Stomach (tissue), 9 donors: ENCODE data around the gene SRP54. TPM values are rescaled to one million over a fixed set of nuclear protein-coding genes. Genes with fewer than 3 reads are reported as not detected.

ENCODE experiments used
- DNase-seq, 2 donors: peaks; one replicate each; pipeline versions ENCODE4 v3.0.0 to v3.0.0-alpha.2; 2013 to 2019
- H3K27ac ChIP-seq, 5 donors: fragments of 200-600 bp in 4 of 5; sonication (generic) in 4 of 5; one replicate each; pipeline ENCODE4 v1.5.1; 2013 to 2019; ENCODE audit warnings: mild to moderate bottlenecking in 1 of 5, moderate library complexity in 1 of 5
- H3K27me3 ChIP-seq, 3 donors: fragments of 200-600 bp; sonication (generic); one replicate each; pipeline ENCODE4 v1.5.1; 2017 to 2019; ENCODE audit warnings: mixed run types in 1 of 3
- H3K36me3 ChIP-seq, 4 donors: fragments of 200-600 bp; sonication (generic); 1 replicate in 3 of 4; 2 replicates in 1 of 4; pipeline ENCODE4 v1.5.1; 2016 to 2019
- H3K4me1 ChIP-seq, 4 donors: fragments of 200-600 bp; sonication (generic); one replicate each; pipeline ENCODE4 v1.5.1; 2016 to 2019
- H3K4me3 ChIP-seq, 4 donors: fragments of 200-600 bp; sonication (generic) in 3 of 4; one replicate each; pipeline ENCODE4 v1.5.1; 2016 to 2019; ENCODE audit warnings: mild to moderate bottlenecking in 1 of 4
- H3K9me3 ChIP-seq, 4 donors: fragments of 200-600 bp; sonication (generic); one replicate each; pipeline ENCODE4 v1.5.1; 2016 to 2019
- EP300 ChIP-seq: sonication (generic); formaldehyde crosslinking; IDR thresholded peaks from one replicate; pipeline ENCODE4 v1.6.1; 2017; ENCODE audit warnings: antibody characterized with exemption
- POLR2A ChIP-seq, 4 donors: fragments of 450-650 bp; IDR thresholded peaks; one replicate each; pipeline ENCODE4 v1.6.1; 2016; ENCODE audit warnings: antibody characterized with exemption in 4 of 4, control low read depth in 2 of 4, mild to moderate bottlenecking in 1 of 4, moderate library complexity in 1 of 4
- POLR2AphosphoS5 ChIP-seq, 3 donors: sonication (generic); formaldehyde crosslinking; IDR thresholded peaks; one replicate each; pipeline ENCODE4 v1.6.1; 2016; ENCODE audit warnings: antibody characterized with exemption in 3 of 3
- WGBS, 5 donors: extraction: QIAGEN DNeasy Blood & Tissue Kit in 3 of 5; methylation state at CpG; one replicate each; pipeline versions ENCODE4 v1.1.5 to v1.1.7; 2013 to 2018; 5-methylcytosine and 5-hydroxymethylcytosine counted together
- intact Hi-C: fragments of 100-400 bp; cut with DNase I; formaldehyde crosslinking; loops from one replicate; pipeline ENCODE4 v1.15.1; 2023; ENCODE audit warnings: low total_unique reads
- polyA plus RNA-seq, 3 donors: library from polyadenylated mRNA; stranded (reverse); fragments of 200-250 nt; gene quantifications; one replicate each; pipeline ENCODE4 v1.2.3, GENCODE V29; 2013
- total RNA-seq, 5 donors: library from RNA; depleted of rRNA; stranded (reverse); fragments of >200 nt; gene quantifications; one replicate each; pipeline versions ENCODE4 v1.1.0 to v1.2.3, GENCODE V29; 2014 to 2016
- TF ChIP-seq, protein P1 (sequence below), 7 experiments: fragments of 450-650 bp in 4 of 7; fragments of 200-600 bp in 3 of 7; sonication (generic) in 3 of 7; IDR thresholded peaks; one replicate each; pipeline ENCODE4 v1.5.1; 2016 to 2019; ENCODE audit warnings: antibody characterized with exemption in 7 of 7, control low read depth in 2 of 7, mild to moderate bottlenecking in 1 of 7
- donor health status: healthy with polysubstance abuse.
- donor health status: Bipolar disorder and iron deficiency.
- donor health status: healthy.

SRP54 gene
- total and polyA plus RNA-seq, 8 donors, result 12.9 to 111 (median 23.7) TPM

DNA sequence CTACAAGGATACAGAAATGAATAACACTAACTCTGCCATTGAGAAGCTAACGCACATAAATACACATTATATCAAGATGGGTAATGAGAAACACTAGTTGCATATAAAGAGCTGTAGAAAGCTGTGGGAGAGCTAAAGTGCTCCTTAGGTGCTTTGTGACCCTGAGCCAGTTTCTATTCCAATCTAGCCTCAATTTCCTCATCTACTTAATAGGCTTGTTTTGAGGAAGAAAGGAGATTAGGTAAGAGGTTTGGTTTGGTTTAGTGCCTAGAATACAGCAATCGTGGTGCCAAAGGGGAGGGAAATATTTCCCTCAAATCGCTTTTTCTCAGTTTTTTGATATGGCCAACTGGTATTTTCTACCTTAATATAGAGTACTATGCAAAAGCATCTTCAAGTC is 994 bp downstream of the SRP54 start:
- Histone ChIP-seq H3K4me3 (peak overlapping the region; percentile 68 to 82 (median 75)), H3K4me1 (peaks cover 23 to 66% (median 46%) of the 10 kb centered on the region in 4 donors), H3K27me3 (no peaks in the 10 kb centered on the region), H3K27ac (peak overlapping the region in 4 of 5 donors; percentile 94 to 99 (median 97)), H3K36me3 (no peaks in the 10 kb centered on the region), H3K9me3 (no peaks in the 10 kb centered on the region)
- 18 to 32% (median 26%) methylated on average over 3 of the region's 3 CpGs for WGBS, 5 donors
- intact Hi-C loops, result no loop called here
- DNase-seq, result peak in 1 of 2 donors; percentile 6
- TF ChIP-seq, protein P1, sequence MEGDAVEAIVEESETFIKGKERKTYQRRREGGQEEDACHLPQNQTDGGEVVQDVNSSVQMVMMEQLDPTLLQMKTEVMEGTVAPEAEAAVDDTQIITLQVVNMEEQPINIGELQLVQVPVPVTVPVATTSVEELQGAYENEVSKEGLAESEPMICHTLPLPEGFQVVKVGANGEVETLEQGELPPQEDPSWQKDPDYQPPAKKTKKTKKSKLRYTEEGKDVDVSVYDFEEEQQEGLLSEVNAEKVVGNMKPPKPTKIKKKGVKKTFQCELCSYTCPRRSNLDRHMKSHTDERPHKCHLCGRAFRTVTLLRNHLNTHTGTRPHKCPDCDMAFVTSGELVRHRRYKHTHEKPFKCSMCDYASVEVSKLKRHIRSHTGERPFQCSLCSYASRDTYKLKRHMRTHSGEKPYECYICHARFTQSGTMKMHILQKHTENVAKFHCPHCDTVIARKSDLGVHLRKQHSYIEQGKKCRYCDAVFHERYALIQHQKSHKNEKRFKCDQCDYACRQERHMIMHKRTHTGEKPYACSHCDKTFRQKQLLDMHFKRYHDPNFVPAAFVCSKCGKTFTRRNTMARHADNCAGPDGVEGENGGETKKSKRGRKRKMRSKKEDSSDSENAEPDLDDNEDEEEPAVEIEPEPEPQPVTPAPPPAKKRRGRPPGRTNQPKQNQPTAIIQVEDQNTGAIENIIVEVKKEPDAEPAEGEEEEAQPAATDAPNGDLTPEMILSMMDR (IDR thresholded peaks at IDR 0.05), result no peak
- TF ChIP-seq POLR2AphosphoS5 (IDR thresholded peaks at IDR 0.05), result no peak
- TF ChIP-seq POLR2A (IDR thresholded peaks at IDR 0.05), result no peak
- no peak for TF ChIP-seq EP300

DNA sequence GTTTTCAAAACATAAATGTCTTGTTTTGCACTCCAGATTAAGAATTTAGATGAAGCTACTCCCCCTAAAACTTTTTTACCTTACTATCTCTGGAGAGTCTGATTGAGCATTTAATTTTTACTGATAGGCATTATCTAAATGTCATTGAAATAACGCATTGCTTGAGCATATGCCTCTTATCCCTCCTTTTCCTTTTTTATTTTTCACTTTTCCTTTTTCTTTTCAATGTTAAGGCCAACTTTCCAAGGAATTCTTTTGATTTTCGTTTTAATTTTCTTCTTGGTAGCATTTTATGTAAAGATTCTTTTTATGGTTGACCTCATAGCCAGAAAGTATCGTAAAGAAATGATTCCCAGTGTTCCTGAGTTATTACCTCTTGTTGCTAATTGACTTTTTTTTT is 2.9 kb downstream of the SRP54 start:
- Histone ChIP-seq H3K4me1 (peaks cover 20 to 74% (median 52%) of the 10 kb centered on the region in 4 donors), H3K9me3 (no peaks in the 10 kb centered on the region), H3K27me3 (no peaks in the 10 kb centered on the region), H3K4me3 (no peak overlapping the region), H3K36me3 (no peaks in the 10 kb centered on the region), H3K27ac (no peak overlapping the region)
- intact Hi-C loops, result no loop called here
- no peak for TF ChIP-seq POLR2A (IDR thresholded peaks at IDR 0.05)
- no peak for TF ChIP-seq POLR2AphosphoS5 (IDR thresholded peaks at IDR 0.05)
- TF ChIP-seq, protein P1 (IDR thresholded peaks at IDR 0.05), result no peak
- TF ChIP-seq EP300, result no peak
- no peak for DNase-seq
- WGBS, 5 donors, result 72 to 87% (median 86%) methylated on average over 3 of the region's 3 CpGs

DNA sequence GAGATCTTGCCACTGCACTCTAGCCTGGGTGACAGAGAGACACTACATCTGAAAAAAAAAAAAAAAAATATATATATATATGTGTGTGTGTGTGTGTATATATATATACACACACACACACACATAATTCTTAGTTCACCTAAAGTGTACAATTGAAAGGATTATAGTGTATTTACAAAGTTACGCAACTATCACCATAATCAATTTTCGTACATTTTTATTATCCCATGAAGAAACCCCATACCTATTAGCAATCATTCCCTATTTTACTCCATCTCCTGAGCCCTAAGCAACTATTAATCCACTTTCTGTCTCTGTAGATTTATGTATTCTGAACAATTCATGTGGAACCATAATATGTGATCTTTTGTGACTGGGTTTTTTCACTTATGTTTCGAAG is 4.4 kb downstream of the SRP54 start:
- TF ChIP-seq, protein P1 (IDR thresholded peaks at IDR 0.05), result no peak
- TF ChIP-seq POLR2AphosphoS5 (IDR thresholded peaks at IDR 0.05) (no peak), POLR2A (IDR thresholded peaks at IDR 0.05) (no peak), EP300 (no peak)
- Histone ChIP-seq H3K9me3 (no peaks in the 10 kb centered on the region), H3K4me3 (no peak overlapping the region), H3K27ac (no peak overlapping the region), H3K4me1 (peaks cover 18 to 63% (median 41%) of the 10 kb centered on the region in 4 donors), H3K36me3 (no peaks in the 10 kb centered on the region), H3K27me3 (no peaks in the 10 kb centered on the region)
- WGBS, 5 donors, result 78 to 87% (median 84%) methylated on average over 3 of the region's 3 CpGs
- intact Hi-C loops, result no loop called here
- no peak for DNase-seq

DNA sequence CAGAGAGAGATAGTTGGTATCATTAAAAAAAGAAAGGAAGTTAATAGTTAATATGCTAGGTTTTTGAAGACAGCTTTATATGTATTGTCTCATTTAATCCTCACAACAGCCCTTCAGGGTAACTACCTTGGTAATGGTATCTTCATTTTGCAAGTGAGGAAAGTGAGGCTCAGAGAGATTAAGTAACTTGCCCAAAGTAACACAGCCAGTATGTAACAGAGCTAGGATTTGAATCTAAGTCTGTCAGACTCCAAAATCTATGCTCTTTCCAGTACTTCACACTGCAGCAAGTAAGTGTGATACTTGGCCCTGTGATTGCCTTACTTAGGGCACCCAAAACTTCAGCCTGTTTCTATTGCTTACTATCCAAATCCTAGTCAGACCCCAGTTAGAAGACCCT is 7.0 kb downstream of the SRP54 start:
- no peaks in the 10 kb centered on the region for H3K9me3 ChIP-seq
- no peak overlapping the region for H3K27ac ChIP-seq
- H3K4me1 ChIP-seq, result peaks cover 5 to 54% (median 29%) of the 10 kb centered on the region in 4 donors
- H3K36me3 ChIP-seq, result no peaks in the 10 kb centered on the region
- no peak overlapping the region for H3K4me3 ChIP-seq
- DNase-seq, result no peak
- H3K27me3 ChIP-seq, result no peaks in the 10 kb centered on the region
- TF ChIP-seq POLR2AphosphoS5 (IDR thresholded peaks at IDR 0.05) (no peak), POLR2A (IDR thresholded peaks at IDR 0.05) (no peak), EP300 (no peak)
- TF ChIP-seq, protein P1 (IDR thresholded peaks at IDR 0.05), result no peak
- intact Hi-C loops, result no loop called here
